Fibroblast of skin of left quadriceps (primary cell): ENCODE measurements around the gene PRX.
"Not testable (repeated sequence)": the region's sequence is repeated elsewhere in the genome, so short reads cannot be mapped to it uniquely, and the experiment has no call there.

Experiments used
- DNase-seq, 2 experiments: peaks; one replicate each; pipeline ENCODE4 v3.0.0-alpha.2; 2013; ENCODE audit warnings: low read depth in 2 of 2

The PRX gene

DNA sequence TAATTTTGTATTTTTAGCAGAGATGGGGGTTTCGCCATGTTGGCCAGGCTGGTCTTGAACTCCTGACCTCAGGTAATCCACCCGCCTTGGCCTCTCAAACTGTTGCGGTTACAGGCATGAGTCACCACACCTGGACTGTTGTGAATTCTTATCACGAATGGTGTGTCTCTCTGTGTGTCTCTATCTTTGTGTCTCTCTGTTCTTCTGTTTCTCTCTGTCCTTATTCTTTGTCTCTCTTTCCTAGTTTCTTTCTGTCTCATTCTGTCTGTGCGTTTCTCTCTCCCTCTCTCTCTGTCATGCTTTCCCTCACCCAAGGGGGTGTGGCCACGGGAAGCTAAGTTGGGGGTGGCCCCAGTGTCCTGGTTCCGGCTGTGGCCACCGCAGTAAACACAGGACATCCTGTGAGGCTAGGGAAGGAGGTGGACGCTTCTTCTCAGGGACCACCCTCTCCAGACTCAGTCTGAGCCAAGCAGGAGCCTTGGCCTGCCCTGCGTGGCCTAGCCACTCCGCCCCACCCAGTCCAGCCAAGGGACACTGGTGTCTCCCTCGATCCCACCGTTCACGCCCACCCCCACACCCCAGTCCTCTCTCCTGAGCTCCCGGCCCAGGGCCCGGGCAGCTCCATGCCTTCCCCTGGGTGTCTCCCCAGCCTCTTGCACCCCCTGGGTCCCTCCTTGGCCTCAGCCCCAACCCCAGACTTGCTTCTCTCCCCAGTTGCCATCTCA lies 3.9 kb upstream of the PRX start:
- no peak for DNase-seq

DNA sequence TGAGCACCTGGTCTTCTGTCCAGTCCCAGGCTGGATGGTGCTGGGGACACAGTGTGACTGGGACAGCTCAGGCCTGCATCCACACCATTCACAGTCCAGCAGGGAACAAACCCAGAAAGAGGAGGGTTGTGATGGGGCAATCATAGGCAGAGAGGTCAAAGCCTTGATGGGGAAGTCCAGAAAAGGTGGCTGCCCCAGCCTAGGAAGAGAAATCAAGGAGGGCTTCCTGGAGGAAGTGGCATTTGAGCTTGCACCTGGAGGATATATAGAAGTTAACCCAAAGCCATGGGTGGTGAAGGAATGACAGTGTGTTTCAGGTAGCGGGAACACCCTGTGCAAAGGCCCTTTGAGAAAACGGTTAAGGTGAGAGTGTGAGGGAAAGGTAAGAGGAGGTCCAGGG lies 2.6 kb upstream of the PRX start:
- DNase-seq, result no peak

DNA sequence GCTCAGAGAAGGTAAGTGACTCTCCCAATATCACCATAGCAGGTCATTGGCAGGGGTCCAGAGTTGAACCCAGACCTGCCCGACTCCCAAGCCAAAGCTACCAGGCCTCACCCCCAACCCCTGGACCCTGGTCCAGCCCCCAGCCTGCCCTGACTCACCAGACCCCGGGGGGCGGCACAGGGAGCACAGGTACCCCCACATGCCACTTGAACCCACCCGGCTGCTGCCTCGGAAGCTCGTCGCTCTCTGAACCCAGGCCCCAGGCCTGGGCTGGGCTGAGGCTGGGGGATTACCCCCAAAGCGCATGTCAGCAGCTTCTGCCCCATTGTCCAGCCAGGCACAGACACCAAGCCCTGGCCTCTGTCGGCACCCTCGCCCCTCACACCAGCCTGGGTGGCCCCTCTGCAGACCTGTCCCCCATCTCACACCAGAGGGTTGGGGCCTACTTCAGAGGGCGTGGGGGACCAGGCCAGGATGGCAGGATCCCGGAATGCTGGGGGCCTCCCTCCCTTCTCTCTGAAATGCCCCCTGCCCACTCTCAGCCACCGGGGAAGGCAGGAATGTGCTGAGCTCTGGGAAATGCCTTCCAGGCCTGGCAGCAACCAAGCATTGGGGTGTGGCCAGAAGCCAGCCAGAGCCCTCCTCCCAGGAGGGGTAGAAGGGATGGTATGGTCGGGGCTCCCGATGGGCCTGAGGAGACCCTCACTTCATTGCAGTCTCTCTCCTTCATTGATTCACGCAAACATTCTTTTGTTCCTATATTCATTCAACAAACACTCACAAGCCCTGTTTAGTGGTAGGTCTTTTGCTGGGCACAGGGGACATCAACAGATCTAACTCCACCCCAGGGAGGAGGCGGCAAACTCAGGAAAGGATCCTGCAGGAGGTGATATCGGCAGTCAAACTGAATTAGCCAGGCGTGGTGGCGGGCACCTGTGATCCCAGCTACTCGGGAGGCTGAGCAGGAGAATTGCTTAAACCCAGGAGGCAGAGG lies 1.7 kb upstream of the PRX start:
- DNase-seq, result no peak

DNA sequence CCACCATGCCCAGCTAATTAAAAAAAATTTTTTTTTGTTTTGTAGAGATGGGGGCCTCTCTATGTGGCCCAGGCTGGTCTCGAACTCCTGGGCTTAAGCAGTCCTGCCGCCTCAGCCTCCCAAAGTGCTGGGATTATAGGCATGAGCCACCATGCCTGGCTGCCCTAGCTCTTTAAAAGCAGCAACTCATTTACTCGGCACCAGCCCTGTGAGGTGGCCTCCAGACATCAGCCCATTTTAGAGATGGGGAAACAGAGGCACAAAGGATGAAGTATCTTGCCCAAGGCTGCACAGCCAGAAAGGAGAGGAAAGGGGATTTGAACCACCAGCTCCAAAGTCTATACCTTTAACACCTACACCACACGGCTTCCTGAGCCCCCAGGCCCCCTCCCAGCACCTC lies 312 bp downstream of the PRX start:
- no peak for DNase-seq

DNA sequence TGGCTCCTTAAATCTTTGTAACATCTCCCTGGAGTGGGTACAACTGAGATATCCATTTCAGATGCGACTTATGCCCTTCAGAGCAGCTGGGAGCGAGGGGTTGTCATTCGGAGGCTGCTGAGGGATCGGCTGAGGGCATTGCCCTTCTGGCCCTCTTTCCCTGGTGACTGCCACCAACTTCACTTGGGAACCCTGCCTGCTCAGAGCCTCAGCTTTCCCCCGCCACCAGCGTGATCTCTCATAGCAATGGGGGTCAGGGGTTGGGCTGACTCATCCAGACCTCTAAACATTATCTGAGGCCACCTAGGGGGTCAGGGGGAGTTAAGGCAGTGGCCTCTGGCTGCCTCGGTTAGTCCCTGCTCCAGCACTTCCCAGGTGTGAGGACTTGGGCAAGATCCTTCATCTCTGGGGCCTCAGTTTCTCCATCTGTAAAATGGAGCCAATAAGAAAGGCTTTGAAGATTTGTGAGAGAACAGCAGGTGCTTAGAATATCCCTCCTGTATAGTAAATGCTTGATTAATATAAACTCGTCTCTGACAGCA lies 1.1 kb downstream of the PRX start:
- DNase-seq, result no peak

DNA sequence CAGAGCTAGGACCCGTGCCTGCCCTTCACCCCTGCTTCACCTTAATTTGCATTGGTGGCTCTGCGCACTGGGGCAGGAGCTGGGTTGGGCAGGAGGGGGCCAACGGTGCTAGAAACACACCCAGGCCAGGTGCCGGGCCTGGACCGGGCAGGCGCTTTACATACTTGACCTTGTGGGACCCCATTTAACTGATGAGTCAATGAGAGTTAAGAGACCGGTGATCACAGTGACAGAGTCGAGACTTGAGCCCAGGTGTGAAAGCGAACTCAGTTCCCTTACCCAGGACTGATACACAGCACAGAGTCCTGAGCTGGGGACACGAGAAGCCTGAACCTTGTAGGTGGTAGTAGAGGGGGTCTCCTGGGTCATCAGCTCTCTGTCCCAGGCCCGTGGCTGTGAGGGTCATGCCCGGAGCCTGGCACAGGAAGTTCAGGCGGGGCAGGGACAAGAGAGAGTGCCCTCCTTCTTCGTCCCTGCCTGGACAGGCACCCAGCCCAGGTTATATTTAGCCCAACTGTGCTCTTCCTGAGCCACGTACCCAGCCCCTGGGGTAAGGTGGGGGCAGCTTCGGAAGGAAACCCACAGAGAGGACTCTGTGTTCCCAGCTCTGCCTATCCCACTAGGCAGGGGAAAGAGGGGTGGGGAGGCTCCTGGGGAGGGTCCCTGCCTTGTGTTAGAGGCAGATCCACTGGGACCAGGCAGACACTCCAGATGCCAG lies 1.9 kb downstream of the PRX start:
- no peak for DNase-seq

DNA sequence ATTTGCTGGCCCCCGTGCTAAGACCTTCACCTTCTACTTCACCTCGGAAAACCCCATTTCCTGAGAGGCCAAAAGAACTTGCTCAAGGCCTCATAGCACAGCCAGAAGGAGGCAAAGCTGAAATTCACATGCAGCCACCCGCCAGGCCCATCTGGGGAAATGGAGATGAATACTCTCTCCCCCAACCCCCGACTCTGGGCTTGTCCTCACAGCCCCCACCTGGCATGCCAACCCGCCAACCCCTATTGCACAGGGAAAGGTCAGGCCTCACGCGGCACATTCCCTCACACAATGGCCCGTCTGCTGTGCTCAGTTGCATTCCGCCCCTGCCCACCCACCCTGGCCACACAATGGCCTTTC lies 3.2 kb downstream of the PRX start:
- DNase-seq, result no peak

DNA sequence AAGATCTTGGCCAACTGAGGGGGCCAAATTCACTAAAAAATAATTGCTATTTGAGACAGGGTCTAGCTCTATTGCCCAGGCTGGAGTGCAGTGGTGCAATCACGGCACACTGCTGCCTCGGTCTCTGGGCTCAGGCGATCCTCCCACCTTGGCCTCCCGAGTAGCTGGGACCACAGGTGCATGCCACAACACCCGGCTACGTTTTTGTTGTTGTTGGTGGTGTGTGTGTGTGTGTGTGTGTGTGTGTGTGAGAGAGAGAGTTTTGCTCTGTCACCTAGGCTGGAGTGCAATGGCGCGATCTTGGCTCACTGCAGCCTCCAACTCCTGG lies 4.6 kb downstream of the PRX start:
- not testable (repeated sequence) for DNase-seq

DNA sequence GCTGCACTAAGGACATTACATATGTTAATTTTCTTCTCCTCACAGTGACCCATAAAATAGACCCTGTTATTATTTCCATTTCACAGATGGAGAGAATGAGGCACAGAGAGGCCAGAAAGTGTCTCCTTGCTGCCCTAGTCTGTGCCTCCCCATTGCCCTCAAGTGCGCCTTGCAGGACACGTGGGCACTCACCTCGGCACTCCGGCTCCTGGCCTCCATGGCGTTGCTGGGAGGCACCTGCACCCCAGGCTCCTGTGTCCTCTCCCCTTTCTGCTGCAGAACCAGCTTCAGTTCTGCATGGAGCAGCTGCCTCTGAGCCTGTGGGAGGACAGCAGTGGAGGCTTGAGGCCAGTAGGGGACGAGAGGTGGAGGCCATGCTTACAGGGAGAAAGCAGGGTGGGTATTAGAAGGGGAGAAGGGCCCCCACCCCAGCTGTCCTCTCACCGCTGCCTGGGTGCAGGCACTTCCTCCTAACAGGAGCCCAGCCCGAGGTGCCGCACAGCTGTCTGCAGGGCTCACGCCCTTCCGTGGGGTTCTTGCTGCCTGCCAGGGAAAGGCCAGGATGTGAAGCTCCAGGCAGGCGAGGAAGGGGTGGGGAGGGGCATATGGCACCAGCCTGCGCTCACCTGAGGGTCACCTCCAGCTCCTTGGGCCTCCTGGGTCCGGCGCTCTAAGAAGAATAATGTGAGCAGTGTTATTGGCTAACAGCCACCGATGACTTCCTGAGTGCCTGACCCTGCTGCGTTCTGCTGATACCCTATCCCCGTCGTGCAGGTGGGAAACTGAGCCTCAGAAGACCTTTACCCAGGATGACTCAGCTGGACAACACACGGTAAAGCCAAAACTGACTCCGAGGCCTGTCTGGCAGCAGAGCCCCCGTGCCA lies 5.2 kb downstream of the PRX start:
- DNase-seq, result no peak

DNA sequence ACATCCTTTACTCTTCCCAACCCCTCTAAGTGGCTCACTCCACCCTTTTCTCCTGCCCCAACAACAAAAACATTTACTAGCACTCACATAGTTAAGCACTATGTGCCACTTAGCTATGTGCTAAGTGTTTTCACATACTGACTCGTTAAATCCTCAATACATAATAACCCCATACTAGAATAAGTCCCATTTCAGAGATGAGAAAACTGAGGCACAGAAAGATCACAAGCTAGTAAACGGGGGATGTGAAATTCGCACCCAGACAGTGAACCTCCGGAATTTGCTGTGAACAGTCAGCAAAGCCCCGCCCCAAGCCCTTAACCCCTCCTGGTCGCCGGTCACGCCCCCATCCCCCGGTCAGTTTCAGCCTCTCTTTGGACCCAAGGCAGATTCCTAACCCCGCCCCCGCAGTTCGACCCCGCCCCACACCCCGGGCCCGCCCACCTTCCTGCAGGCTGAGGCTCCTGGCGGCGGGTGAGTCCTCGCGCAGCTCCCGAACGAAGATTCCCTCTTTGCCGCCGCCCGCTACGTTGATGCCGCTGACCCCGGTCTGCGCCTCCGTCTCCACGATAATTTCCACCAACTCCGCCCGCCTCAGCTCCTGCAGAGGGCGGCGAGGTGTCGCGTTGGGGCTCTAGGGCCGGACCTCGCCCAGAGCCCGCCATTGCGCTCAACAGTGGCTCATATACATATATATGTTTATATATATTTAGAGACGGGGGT lies 9.8 kb downstream of the PRX start:
- peak; percentile 49 to 53 for DNase-seq

DNA sequence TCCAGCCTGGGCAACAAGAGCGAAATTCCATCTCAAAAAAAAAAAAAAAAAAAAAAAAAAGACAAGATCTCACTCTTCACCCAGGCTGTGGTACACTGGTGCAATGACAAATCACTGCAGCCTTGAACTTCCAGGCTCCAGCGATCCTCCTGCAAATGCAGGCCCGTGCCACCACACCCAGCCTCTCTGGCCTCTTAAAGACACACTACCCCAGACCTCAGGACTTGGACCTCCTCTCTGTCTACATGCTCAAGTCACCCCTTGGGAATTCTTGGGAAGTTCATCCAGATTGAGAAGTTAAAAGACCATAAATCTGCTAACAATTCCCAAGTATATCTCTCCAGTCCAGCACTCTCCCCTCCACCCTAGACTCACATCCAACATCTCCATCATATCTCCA lies 12.6 kb downstream of the PRX start:
- DNase-seq, result no peak

DNA sequence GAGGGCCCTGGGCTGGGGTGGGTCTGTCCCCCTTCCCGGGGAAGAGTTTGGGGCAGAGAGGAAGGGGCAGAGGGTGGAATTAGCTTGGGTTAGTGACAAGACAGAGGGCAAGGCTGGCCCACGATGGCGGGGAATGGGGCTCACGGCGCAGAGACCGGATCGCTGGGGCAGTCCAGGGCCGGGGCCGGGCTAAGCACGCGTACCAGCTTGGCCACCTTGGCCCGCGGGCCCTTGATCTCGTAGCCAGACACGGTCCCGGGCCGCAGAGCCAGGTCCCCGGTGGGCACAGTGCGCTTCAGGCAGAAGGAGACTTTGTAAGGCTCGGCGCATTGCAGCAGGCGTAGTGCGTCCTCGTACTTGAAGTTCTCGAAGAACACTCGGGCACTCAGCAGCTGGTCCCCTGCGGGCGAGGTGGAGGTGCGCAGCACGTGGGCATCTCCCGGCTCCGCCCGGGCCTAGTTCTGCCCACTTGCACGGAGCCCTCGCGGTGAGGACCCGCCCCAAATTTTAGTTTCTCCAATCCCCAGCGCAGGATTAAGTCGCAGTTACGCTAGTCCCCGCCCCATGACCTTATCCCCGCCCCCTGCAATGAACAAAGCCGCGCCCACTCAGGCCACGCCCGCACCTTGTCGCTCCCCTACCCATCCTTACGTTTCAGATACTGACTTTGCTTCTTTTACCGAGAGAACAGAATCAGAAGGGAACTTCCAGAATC lies 14.6 kb downstream of the PRX start:
- peak in 1 of 2 experiments; percentile 2 for DNase-seq

DNA sequence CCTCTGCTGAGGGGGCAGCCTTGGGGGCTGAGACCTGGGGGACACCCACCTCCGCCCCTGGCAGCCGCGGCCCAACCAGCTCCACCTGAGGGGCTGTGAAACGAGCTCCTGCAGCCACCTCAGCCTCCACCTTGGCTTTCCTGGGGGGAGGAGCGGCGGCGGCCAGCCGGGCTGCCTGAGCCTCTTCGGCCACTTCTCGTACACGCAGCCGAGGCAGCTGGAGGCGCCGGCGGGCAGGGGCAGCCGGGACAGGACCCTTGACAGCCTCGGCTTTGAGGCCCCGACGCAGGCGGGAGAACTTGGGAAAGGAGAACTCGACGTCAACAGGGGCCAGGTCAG lies 15.6 kb downstream of the PRX start:
- DNase-seq, result no peak

DNA sequence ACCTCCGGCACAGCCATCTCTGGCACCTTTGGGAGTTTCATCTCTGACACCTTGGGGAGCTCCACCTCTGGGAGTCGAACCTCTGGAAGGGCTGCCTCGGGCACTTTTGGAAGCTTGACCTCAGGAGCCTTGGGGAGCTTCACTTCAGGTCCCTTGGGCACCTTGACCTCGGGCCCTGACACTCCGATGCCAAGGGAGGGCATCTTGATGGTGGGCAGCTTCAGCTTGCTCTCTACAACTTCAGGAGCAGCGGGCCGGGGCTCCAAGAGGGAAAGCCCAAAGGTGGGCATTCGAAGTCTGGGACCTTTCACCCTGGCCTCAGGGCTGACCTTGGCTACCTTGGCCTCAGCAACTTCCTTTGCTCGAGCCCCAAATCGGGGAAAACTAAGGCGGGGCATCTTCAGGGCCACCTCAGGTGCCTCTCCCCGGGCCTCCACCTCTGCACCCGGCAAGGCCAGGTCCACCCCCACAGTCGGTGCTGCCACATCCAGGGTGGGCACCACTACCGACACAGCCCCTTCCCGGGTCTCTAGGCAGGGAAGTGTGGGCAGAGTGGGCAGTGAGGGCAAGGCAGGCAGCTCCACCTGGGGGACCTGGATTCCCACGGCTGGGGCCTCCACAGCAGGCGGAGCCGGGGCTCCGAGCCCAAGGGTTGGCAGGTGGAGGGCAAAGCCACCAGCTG lies 16.2 kb downstream of the PRX start:
- no peak for DNase-seq

DNA sequence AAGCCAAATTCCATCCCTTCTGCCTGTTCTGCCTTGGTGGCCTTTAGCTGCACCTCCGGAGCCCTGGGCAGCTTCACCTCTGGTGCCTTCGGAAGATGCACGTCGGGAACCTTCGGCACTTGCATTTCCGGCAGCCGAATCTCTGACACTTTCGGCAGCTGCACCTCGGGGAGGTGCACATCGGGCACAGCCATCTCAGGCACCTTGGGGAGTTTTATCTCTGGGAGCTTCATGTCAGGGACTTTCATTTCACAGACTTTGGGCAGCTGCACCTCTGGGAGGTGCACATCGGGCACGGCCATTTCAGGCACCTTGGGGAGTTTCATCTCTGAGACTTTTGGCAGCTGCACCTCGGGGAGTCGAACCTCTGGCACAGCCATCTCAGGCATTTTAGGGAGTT lies 17.2 kb downstream of the PRX start:
- DNase-seq, result no peak

DNA sequence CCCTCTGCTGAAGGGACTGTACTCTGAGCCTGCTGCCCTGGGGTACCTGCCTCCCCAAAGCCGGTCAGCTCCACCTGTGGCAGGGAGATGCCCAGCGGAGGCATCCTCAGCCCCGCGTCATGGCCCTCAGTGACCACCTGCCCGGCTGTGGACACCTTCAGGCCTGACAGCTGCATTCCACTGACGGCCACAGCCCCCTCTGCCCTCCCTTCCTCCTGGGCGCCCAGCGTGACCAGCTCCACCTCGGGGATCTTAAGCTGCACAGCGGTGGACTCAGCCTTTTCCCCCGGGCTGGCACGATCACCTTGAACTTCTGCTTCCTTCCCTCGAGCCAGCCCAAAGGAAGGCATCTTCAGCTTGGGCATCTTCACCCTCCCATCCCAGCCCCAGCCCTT lies 18.4 kb downstream of the PRX start:
- no peak for DNase-seq

DNA sequence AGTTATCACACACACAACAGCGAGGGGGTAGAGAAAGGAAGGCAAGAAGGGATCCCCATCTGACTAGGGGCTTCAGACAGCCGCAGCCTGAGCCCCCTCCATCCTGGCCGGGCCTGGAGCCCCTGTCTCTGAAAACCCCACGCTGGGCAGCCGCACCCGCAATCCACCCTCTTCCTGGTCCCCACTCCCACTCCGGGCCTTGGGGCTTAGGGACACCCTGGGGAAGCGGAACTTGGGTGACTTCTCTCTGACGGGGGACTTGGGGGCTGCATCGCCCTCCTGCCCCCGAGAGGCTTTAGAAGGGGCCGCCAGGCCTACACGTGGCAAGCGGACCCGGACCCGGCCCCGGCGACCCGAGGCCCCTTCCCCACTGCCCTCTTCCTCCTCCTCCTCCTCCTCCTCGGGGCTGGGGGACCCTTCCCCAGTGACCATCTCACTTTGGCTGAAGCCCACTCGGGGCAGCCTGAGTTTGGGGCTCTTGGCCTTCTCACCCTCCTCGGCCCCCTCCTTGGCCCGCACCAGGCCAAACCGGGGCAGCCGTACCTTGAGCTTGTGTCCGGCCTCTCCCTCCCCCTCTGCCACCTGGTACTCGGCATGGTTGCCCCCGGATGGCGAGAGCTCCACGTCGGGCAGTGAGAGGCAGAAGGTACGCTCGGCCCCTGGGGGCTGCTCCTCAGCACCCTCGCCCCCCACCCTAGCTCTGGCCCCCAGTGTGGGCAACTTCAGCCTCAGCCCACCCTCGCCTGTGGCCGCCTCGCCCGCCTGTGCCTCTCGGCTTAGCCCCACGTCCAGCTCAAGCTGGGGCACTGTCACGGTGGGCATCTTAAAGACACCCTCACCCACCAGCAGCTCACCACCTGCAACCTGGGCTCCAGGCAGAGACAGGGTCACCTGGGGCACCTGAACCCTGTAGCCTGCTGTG lies 19.0 kb downstream of the PRX start:
- no peak for DNase-seq

DNA sequence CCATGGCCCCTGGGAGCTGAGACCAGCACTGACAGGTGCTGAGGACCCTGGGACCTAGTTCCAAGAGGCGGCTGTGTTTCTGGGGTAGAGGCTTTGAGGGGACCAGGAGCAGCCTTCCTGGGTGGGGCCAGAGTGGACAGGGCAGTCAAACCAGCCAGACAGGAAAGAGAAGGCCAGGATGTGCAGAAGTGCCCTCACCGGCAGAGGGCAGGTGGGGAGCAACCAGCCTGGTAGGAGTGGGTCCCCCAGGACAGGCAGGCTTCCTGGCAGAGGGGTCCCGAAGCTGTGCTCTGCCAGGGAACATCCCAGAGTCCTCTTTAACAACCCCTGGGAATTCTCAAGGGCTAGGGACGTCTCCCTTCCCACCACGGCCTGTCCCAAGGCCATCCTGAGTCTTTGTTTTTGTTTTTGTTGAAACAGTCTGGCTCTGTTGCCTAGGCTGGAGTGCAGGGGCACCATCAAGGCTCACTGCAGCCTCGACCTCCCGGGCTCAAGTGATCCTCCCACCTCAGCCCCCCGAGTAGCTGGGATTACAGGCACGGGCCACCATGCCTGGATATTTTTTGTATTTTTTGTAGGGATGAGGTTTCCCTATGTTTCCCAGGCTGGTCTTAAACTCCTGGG lies 20.2 kb downstream of the PRX start:
- DNase-seq, result no peak
